UCSD-AML1 (cell line): ENCODE data around the gene ID1.
"Not testable (repeated sequence)": the region's sequence is repeated elsewhere in the genome, so short reads cannot be mapped to it uniquely, and the experiment has no call there.

ENCODE experiments used
- DNase-seq: peaks from one replicate; lab custom pipeline; 2025; ENCODE audit not compliant: unreplicated experiment; lab: John Stamatoyannopoulos, UW

ID1 gene

DNA sequence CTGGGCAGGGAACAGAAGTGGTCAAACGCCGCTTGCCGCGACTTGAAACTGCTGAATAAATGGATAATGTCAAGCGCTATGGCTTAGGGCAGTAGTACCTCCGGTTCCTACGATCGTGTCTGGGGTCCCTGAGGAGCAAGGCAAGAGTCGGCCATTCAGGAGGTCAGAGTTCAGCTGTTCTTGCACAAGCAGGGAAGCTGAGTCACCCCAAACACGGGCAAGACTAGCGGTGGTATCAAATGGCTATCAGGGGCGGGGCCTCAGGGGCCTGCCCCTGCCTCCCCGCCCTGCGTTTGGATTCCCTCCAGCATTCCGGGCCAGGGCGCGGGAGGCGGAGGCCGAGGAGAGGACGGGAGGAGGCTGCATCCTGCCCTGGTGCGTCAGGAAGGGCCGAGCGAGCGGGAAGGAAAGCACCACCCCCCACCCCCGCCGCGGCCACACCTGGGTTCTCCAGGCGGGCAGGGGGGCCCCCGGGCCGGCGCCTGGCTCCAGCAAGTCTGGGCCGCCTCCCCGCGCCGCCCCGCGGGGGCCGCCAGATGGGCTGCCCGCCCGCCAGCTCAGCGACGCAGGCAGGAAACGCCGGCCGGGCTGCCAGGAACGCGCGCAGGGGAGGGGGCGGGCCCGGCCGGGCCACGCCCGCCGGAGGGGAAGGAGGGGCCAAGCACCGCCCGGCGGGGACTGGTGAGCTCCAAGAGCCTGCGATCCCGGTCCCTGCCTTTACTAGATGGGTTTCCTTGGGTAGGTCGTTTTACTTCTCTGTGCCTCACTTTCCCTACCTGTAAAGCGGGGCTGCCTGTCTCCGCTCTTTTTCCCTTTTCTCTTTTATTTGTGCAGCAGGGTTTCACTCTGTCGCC is 32.2 kb upstream of the ID1 start:
- DNase-seq: peak; percentile 100

DNA sequence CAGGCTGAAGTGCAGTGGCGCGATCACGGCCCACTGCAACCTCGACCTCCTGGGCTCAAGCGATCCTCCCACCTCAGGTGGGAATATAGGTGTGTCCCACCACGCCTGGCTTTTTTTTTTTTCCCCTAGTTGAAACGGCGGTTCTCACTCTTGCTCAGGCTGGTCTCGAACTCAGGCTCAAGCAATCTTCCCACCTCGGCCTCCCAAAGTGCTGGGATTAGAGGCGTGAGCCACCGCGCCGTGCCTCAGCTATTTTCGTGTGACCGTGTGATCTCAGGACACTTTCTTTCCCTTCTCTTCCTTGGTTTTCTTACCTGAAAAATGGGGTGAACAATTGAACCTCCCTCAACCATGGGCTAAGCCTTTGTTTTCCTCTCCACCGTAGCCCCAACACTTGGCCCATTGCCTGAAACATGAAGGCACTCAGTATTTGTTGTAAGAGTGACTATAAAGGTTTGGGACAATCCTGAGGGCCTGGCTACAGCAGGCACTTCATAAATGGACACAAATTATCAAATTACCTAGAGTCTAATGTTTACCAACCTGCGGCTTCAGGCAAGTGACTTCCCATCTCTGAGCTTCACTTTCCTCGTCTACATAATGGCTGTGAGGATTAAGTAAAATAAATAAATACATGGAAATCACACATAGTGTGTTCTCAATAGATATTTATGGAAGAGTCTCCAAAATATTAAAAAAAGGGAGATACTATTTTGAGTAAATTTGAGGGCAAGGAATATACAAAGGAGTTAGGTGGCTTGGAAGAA is 31.4 kb upstream of the ID1 start:
- no peak for DNase-seq

DNA sequence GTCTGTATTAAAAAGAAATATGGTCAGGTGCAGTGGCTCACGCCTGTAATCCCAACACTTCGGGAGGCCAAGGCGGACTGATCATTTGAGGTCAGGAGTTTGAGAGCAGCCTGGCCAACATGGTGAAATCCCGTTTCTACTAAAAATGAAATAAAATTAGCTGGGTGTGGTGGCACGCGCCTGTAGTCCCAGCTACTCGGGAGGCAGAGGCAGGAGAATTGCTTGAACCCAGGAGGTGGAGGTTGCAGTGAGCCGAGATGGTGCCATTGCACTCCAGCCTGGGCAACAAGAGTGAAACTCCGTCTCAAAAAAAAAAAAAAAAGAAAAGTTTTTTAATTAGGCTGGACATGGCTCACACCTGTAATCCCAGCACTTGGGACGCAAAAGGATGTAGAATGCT is 30.1 kb upstream of the ID1 start:
- not testable (repeated sequence) for DNase-seq

DNA sequence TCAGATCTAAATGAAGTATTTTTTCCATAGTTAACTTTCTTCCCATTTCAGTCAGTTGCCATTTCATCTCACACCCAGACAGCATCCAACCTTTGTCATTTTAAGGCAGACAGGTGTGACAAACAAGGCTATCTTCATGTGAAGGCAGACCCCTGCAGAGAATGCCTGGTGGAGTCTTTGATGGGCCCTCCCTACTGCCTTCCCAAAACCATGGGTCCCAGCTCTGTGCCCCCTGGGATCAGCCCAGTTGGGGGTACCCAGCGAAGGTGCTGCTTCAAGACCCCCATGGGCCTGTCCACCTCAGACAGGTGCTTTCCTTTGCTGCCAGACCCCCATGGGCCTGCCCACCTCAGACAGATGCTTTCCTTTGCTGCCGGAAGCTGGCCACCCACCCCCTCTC is 28.3 kb upstream of the ID1 start:
- no peak for DNase-seq

DNA sequence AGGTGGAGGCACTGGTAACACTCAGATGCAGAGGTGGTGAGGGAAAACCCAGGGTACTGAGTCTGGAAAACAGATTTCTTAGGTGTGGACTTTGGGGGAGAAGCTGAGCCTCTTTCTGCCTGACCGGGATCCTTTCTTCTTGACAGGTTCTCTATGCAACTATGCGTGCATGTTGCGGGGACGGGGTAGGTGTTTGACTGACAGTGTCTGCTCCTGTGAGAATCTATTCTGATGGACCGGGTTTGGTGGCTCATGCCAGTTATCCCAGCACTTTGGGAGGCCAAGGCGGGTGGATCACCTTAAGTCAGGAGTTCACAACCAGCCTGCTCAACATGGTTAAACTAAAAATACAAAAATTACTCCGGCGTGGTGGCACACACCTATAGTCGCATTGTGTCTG is 27.9 kb upstream of the ID1 start:
- DNase-seq: no peak

DNA sequence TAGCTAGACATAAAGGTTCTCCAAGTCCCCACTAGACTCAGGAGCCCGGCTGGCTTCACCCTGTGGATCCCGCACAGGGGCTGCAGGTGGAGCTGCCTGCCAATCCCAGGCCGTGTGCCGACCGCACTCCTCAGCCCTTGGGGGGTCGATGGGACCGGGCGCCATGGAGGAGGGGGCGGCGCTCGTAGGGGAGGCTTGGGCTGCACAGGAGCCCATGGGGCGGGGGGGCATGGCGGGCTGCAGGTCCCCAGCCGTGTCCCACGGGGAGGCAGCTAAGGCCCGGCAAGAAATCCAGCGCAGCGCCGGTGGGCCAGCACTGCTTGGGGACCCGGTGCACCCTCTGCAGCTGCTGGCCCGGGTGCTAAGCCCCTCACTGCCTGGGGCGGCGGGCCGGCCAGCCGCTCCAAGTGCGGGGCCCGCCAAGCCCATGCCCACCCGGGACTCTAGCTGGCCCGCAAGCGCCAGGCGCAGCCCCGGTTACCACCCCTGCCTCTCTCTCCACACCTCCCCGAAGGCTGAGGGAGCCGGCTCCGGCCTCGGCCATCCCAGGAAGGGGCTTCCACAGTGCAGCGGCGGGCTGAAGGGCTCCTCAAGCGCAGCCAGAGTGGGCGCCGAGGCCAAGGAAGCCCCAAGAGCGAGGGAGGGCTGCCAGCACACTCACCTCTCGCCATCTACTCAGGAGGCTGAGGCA is 26.5 kb upstream of the ID1 start:
- DNase-seq: no peak

DNA sequence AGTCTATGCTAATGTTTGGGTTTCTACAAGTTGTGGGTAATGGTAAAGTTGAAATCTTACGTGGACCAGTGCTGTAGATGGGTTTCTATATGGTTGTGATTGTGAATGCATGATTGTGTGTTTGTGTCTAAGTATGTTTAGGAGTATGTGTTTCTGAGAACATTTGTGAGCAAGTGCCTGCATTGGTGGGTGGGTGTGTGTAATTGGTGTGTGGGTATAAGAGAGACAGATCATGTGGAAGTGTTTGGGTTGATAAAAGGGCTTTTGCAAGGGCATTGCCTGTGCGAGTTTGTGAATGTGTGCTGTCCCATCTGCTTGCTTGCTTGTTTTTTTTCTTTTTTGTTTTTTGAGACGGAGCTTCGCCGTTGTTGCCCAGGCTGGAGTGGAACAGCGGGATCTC is 25.8 kb upstream of the ID1 start:
- no peak for DNase-seq

DNA sequence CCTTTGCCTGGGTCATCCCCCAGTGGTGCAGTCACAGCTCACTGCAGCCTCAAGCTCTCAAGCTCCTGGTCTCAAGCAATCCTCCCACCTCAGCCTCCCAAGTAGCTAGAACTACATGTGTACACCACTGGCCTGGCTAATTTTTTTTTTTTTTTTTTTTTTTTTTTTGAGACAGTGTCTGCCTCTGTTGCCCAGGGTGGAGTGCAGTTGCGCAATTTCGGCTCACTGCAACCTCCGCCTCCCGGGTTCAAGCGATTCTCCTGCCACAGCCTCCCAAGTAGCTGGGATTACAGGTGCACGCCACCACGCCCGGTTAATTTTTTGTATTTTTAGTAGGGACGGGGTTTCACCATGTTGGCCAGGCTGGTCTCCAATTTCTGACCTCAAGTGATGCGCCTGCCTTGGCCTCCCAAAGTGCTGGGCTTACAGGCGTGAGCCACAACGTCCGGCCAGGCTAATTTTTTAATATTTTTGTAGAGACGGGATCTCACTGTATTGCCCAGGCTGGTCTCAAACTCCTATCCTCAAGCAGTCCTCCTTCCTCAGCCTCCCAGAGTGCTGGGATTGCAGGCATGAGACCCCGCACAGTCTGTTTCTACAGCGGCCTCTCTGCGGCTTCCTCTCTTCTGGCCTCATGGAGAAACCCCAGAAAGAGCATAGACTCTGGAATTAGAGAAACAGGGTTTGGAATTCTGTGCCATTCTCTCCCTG is 25.0 kb upstream of the ID1 start:
- DNase-seq: not testable (repeated sequence)

DNA sequence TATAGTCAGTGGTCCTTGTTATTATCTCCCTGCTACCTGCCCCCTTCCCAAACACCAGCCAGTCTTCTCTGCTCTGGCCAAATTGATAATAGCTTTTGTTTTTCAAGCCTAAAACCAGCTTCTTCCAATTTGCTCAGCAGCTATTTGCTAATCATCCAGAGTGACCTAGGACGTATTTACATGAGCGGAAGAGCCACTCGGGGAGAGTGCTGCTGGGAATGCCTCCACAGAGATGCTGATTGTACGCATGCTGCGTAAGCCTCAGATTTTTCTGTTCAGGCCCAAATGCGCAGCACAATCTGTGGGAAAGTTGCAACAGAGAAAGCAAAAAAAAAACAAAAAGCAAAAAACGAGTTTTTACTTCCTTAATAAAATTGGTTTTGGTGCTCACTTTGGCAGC is 24.4 kb upstream of the ID1 start:
- no peak for DNase-seq

DNA sequence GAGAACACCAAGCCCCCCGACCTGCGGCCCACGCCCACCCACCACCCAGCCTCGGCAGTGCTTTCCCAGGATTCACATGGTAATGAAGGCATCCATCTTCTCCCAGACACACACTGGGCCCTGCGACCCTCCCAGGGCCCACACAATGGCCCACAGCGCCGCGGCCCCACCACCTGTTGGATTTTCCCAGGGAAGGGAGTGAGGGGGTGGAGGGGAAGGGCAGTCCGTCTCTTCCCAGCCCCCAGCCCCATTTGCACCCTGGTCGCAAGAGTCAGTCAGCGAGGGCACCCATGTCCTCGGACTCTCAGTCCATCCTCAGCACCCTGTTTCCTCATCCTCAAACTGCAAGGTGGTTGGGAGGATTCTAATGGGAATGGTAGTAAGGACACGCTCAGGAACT is 23.7 kb upstream of the ID1 start:
- no peak for DNase-seq

DNA sequence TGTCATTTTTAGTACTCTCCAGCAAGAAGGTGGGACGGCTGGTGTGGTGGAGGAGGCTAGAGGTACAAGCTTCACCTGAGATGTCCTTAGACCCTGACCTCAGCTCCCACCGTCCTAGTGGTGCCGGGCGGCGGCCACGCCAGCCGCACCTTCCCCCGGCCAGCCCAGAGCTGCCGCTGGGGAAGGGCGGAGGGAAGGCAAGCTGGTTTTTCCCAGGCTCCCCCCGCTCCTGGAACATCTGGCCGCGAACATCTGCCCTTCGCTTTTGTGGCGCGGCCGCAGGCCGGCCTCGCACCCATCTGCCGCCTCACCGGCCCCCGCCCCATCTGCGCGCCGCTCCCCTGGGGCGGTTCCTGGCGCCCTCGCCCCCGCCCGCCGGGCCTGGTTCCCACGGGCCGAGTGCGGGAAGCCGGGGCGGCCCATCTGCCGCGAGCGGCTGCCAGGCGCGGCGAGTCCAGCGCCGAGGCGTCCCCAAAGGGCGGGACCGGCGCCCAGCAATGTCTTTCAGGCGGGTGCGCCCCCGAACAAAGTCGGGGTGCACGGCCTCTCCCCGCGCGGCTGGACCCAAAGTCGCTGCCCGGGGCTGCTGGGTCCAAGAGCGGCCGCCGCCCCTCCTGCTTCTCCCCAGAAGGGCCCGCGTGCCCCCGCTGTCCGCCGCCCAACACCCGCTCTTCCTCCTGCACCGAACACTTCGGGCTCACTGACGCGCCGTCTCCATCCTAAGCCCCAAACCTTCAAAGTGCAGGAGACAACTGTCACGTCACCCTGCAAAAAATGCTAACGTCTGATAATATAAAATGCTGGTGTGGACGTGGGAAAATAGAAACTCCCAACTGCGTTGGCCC is 17.3 kb upstream of the ID1 start:
- no peak for DNase-seq

DNA sequence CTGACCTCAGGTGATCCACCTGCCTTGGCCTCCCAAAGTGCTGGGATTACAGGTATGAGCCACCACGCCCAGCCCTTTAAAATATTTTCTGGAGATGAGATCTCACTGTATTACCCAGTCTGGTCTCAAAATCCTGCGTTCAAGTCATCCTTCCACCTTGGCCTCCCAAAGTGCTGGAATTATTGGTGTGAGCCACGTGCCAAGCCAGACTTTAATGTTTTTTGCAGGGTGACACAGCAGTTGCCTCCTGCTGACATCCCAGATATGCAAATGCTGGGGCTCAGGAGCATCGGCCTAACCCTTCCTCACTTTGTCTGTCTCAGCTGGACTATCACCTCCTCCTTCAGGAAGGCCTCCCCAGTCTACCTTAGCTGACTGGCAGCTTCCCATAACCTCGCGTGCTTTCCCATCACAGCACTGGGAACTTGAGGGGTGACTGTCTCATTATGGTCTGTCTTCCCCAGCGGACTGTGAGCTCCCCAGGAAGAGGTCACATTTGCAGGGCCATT is 14.3 kb upstream of the ID1 start:
- DNase-seq: no peak

DNA sequence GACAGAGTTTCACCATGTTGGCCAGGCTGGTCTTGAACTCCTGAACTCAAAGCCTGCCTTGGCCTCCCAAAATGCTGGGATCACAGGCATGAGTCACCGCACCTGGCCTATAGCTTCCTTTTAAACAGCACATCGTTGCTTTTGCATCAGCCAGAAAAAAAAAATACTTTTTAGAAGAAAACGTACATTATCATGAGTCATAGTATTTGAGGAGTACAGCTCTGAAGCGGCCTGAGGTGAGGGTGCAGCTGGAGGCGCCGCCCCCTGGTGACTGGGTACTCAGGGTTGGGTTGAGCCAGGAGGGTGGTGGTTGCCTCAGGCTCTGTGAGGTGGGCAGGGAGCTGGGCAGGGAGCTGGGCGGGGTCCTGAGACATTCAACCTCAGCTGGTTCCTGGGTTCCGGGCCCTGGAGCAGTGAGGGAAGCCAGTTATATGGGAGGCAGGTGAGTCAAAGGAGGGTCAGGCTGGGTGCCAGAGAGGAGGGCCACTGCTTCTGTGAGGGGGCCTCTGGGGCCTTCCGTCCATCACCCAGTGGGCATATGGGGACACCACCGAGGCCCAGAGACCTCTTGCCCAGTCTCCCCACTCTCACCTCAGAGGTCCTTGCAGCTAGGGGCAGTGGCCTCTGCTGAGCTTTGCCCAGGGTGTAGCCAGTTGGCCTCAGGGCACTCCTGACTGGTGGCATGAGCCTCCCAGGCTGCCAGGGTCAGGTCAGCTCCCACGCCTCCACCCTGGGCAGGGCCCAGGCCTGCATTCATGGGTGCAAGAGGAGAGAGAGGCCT is 11.7 kb upstream of the ID1 start:
- DNase-seq: no peak

DNA sequence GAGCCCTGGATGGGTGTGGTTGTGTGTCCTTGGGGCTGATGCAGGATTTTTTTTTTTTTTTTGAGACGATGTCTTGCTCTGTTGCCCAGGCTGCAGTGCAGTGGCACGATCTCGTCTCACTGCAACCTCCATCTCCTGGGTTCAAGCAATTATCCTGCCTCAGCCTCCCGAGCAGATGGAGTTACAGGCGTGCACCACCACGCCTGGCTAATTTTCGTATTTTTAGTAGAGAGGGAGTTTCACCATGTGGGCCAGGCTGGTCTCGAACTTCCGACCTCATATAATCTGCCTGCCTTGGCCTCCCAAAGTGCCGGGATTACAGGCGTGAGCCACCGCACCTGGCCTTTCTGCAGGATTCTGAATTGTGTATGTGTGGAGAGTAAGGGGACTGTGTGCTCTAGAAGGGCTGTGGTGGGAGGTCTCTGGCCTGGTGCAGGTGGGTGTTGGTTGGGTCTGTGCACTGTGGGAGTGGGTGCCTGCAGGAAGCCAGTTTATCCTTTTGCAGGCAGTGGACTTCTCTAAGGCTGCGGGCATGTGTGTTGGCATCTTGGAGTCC is 11.0 kb upstream of the ID1 start:
- no peak for DNase-seq

DNA sequence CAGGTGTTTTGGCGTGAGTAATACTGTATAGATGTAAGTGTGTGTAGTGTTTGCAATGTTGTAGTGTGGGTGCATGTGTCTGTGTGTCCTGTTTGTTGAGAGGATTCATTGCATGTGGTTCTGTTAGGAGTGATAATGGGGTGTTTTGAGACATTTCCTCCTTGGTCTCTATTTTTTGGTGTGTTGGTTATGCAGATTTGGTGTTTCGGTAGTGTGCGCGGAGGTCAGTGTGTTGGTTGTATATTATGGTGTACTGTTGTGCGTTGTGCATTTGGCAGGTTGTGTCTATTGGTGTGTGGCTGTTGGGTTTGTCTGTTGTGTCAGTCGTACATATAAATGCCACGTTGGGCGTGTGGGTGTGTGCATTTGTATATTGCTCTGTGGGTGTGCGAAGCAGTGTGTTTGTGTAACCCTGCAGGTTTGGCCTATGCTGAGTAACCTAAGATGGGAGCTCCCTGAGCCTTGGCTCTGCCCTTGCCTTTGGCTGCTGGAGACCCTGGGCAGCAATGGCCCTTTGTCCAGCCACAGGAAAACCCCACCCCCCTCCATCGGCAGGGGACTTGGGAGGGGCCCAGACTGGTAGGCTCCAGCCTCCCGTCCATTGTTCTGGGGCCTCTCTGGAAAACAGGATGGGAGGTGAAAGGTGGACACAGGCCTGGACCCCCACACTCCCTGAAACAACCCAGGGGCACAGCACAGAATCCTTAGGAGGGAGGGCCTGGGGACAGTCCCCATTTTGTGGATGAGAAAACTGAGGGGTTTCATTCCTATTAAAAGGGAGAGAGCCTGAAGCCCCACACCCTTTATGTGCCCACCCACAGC is 10.3 kb upstream of the ID1 start:
- no peak for DNase-seq

DNA sequence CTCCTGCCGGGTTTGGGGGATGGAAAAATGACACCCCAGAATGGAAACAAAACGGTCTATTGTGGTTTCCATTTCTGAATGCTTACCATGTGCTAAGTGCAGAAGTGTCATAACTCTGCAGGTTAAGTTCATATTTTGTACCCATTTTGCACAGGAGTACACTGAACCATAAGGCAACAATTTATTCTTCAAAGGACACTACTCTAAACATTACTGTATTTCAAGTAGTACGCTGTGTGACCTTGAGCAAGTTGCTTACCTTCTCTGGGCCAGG is 9.8 kb upstream of the ID1 start:
- DNase-seq: no peak

DNA sequence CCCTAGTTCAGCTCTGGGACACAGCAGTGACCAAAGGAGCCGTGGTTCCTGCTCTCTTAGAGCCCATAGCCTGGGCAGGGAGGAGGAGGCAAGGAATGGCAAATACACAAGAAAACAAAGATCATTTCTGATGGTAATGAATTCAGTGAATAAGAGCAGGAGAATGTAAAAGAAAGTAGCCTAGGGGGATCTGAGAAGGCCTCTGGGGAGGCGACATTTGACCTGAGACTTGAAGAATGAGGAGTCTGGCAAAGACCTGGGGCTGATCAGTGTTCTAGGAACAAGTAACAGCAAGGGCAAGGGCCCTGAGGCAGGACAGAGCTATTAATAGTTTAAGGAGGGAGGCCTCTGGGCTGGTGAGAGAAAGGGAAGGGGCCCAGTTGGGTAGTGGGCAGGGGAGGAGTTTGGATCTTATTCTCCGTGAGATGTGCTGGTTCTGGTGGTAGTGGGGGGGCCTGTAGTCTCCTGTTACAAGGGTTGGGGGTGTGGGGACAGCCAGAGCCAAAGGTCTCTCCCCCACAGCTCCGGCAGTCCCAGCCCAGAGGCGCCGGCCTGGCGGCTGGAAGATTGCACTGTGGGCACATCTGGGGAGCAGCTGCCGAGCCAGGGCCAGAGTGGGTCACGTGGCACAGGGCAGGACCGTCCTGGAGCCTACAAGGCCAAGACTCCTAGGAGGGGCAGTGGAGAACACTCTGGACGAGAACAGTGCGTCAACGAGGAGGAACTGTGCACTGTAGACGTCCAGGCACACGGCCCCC is 9.3 kb upstream of the ID1 start:
- no peak for DNase-seq

DNA sequence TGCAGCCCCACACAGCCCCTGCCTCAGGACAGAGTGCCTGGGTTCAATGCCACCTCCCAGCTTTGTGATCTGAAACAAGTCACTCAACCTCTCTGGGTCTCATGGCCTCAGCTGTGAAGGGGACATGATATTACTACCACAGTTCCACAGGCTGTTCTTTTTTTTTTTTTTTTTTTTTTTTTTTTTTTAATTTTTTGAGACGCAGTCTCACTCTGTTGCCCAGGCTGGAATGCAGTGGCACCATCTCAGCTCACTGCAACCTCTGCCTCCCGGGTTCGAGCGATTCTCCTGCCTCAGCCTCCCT is 8.7 kb upstream of the ID1 start:
- not testable (repeated sequence) for DNase-seq
